ENCODE results near the gene KLHL10.

DNA sequence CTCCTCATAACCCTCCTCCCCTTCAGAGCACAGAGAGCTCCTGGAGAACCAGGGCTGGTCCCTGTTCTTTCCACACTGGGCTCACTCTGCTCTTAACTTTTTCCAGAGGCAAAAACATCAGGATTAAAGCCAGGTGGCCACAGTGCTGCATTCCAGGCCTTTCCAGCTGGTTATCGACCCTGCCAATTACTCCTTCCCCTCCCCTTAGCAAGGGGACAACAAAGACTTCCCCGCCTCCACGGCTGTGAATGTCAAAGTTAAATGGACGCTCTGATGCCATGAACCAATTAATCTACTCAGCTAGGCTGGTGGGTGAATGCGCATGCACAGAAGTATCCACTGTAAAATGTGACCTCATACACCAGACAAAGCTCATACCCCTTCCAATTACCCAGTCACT, 58.0 kb downstream of the KLHL10 start:
- TF ChIP-seq ZNF274 (IDR thresholded peaks at IDR 0.05; ENCODE audit: low read depth, low read length) (no peak), YY1 (IDR thresholded peaks at IDR 0.05; ENCODE audit: insufficient read depth, insufficient read length) (no peak)

All from NT2/D1 (cell line).